WI38 (cell line): ENCODE results near the gene PRTG.

ENCODE experiments used
- H3K4me3 ChIP-seq: 2 replicates; pipeline ENCODE4 v1.5.1; 2011; ENCODE audit warnings: low read depth, mild to moderate bottlenecking, control low read depth, low read length
- CTCF ChIP-seq: IDR thresholded peaks from 2 replicates; pipeline ENCODE4 v1.5.1; 2012; ENCODE audit warnings: low read depth, mild to moderate bottlenecking, control low read depth, low read length

Gene PRTG

GRCh38 chr15:55637086-55637485 is 105.9 kb downstream of the PRTG start:
- TF ChIP-seq CTCF: no peak

GRCh38 chr15:55633731-55634130 is 109.2 kb downstream of the PRTG start:
- no peak for TF ChIP-seq CTCF
- H3K4me3 ChIP-seq: no peak overlapping the region

More at GRCh38 chr15:55637086-55637485, 105.9 kb downstream of the PRTG start:
- H3K4me3 ChIP-seq: no peak overlapping the region

GRCh38 chr15:55632434-55632833 is 110.5 kb downstream of the PRTG start:
- TF ChIP-seq CTCF: no peak
- H3K4me3 ChIP-seq: no peak overlapping the region

GRCh38 chr15:55630858-55631257 is 112.1 kb downstream of the PRTG start:
- no peak for TF ChIP-seq CTCF
- no peak overlapping the region for H3K4me3 ChIP-seq

- TF ChIP-seq CTCF: no peak
- H3K4me3 ChIP-seq: no peak overlapping the region
Measured at GRCh38 chr15:55628369-55628730, 114.6 kb downstream of the PRTG start.

- TF ChIP-seq CTCF: no peak
- H3K4me3 ChIP-seq: no peak overlapping the region
Measured at GRCh38 chr15:55627730-55628368, 115.1 kb downstream of the PRTG start.

- H3K4me3 ChIP-seq: no peak overlapping the region
- no peak for TF ChIP-seq CTCF
Measured at GRCh38 chr15:55619783-55620182, 123.2 kb downstream of the PRTG start.
